ENCODE results near the gene CHST13. TPM values are rescaled to one million over a fixed set of nuclear protein-coding genes. Genes with fewer than 3 reads are reported as not detected.

The CHST13 gene
- total and polyA plus RNA-seq, 2 donors (not counting 3 experiments of a cell fraction or from before 2014, with no cell fraction given), result 0.04 TPM; not detected in 1

GRCh38 chr3:126521122-126521891 is 2.6 kb upstream of the CHST13 start:
- Histone ChIP-seq H3K9me3 (replicated peaks; ENCODE audit: control insufficient read depth, insufficient read depth, low read length) (no peaks in the 10 kb centered on the region), H3K79me2 (ENCODE audit: control insufficient read depth, insufficient read depth, low read length) (no peaks in the 10 kb centered on the region), H3K27ac (ENCODE audit: insufficient read depth, low read depth, low read length) (no peak overlapping the region), H2AFZ (ENCODE audit: low read depth, low read length) (no peak overlapping the region), H3K4me1 (ENCODE audit: control insufficient read depth, extremely low read depth, insufficient read depth, low read length) (no peaks in the 10 kb centered on the region), H3K4me2 (ENCODE audit: insufficient read depth, low read length) (no peak overlapping the region), H3K9ac (replicated peaks; ENCODE audit: extremely low read depth, insufficient read depth, low read length) (no peak overlapping the region), H3K4me3 (replicated peaks in 1 of 3; ENCODE audit: insufficient read depth in 1 of 3, low read depth in 1 of 3, low read length in 3 of 3) (no peak overlapping the region), H3K36me3 (ENCODE audit: control insufficient read depth in 2 of 2, extremely low read depth in 1 of 2, insufficient read depth in 2 of 2, low read length in 2 of 2) (no peaks in the 10 kb centered on the region), H3K27me3 (ENCODE audit: control insufficient read depth in 2 of 2, insufficient read depth in 2 of 2, low read length in 2 of 2) (peaks cover 13 to 17% of the 10 kb centered on the region in 2 experiments), H3K9me1 (replicated peaks; ENCODE audit: control insufficient read depth, extremely low read depth, insufficient read depth, low read length) (no peaks in the 10 kb centered on the region), H4K20me1 (replicated peaks; ENCODE audit: control insufficient read depth, extremely low read depth, insufficient read depth, low read length) (no peaks in the 10 kb centered on the region)
- ChIA-PET CTCF (interaction anchor here (1.2 kb wide), 1 partner anchor 1027 kb away, joined by 3 read pairs; no protein-coding TSS in a partner anchor), POLR2A (no interaction called here)
- intact Hi-C loops (cut with micrococcal nuclease) (loop anchor here (10.0 kb wide), 1 partner anchor 483 kb away; no protein-coding TSS in a partner anchor), dilution Hi-C loops (cut with MboI; ENCODE audit: extremely low pct_ligation_motif_present, low sequenced_read_pairs) (no loop called here)
- BruUV-seq (replicated peaks), result no TSS peak
- TF ChIP-seq POLR2A (IDR thresholded peaks at IDR 0.05; ENCODE audit: low read depth, low read length) (no peak), POLR2AphosphoS5 (IDR thresholded peaks at IDR 0.05; ENCODE audit: insufficient read depth, low read depth, low read length) (no peak), MAX (IDR thresholded peaks at IDR 0.05; ENCODE audit: insufficient read depth, insufficient read length) (no peak), MYC (IDR thresholded peaks at IDR 0.05; ENCODE audit: low read depth, low read length) (no peak), GATA2 (IDR thresholded peaks at IDR 0.05; ENCODE audit: insufficient read depth, insufficient read length, low read depth, low read length) (no peak), CTCF (IDR thresholded peaks at IDR 0.05; ENCODE audit: extremely low read depth in 1 of 2, insufficient read depth in 1 of 2, low read depth in 1 of 2, low read length in 2 of 2) (no peak), FOS (IDR thresholded peaks at IDR 0.05; ENCODE audit: borderline replicate concordance, insufficient read depth, low read length) (no peak), JUN (IDR thresholded peaks at IDR 0.05; ENCODE audit: borderline replicate concordance, insufficient read depth, insufficient read length, low read depth) (no peak), EZH2 (IDR thresholded peaks at IDR 0.05; ENCODE audit: borderline replicate concordance, low read depth, low read length, severe bottlenecking) (no peak)
- no peak for DNase-seq (ENCODE audit: low read depth, low spot score)
- no peak for FAIRE-seq

All from endothelial cell of umbilical vein (primary cell).